Kidney epithelial cell (primary cell): ENCODE results near the gene CORO7. TPM values are rescaled to one million over a fixed set of nuclear protein-coding genes. Genes with fewer than 3 reads are reported as not detected.

Experiments
- DNase-seq: peaks from one replicate; pipeline ENCODE4 v3.0.0-alpha.2; 2010; ENCODE audit warnings: low read depth
- H3K27me3 ChIP-seq: 2 replicates; pipeline ENCODE4 v1.6.0; 2011; ENCODE audit warnings: low read length; ENCODE audit not compliant: control insufficient read depth, insufficient read depth
- H3K36me3 ChIP-seq: 2 replicates; pipeline ENCODE4 v1.5.1; 2011; ENCODE audit warnings: low read length; ENCODE audit not compliant: control insufficient read depth, insufficient read depth
- H3K4me3 ChIP-seq: 2 replicates; pipeline ENCODE4 v1.5.1; 2011; ENCODE audit warnings: low read depth, mild to moderate bottlenecking, control low read depth, low read length
- total RNA-seq: library from RNA; depleted of rRNA; stranded (reverse); fragments of >200 nt; gene quantifications from 2 replicates; pipeline ENCODE4 v1.2.3, GENCODE V29; 2015
- TF ChIP-seq, protein P1 (sequence below): IDR thresholded peaks from 2 replicates; pipeline ENCODE4 v1.5.1; 2011; ENCODE audit warnings: mild to moderate bottlenecking, moderate library complexity, low read length, control low read depth, inconsistent platforms; ENCODE audit not compliant: insufficient read depth, poor library complexity, severe bottlenecking

The CORO7 gene
- total RNA-seq, 1 donor from 2014 or later, result 57.3 TPM

DNA sequence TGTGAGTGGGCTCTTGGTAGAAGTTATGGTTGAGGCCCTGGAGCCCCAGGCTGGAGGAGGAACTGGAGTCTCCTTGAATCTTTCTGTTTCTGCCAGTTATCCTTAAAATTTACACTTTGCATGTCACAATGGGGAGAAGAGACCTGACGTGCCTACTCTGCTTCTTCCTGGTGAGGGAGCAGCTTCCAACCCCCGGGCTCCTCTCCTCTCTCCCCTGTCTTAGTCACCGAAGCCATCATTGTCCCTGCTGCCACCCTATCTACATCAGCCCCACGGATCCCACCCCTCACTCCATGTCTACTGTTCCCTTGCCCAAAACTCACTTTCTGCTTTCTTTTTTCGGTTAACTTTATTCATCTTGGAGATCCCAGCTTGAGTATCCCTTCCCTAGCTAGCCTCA, 26.9 kb upstream of the CORO7 start:
- no peaks in the 10 kb centered on the region for H3K27me3 ChIP-seq
- TF ChIP-seq, protein P1, sequence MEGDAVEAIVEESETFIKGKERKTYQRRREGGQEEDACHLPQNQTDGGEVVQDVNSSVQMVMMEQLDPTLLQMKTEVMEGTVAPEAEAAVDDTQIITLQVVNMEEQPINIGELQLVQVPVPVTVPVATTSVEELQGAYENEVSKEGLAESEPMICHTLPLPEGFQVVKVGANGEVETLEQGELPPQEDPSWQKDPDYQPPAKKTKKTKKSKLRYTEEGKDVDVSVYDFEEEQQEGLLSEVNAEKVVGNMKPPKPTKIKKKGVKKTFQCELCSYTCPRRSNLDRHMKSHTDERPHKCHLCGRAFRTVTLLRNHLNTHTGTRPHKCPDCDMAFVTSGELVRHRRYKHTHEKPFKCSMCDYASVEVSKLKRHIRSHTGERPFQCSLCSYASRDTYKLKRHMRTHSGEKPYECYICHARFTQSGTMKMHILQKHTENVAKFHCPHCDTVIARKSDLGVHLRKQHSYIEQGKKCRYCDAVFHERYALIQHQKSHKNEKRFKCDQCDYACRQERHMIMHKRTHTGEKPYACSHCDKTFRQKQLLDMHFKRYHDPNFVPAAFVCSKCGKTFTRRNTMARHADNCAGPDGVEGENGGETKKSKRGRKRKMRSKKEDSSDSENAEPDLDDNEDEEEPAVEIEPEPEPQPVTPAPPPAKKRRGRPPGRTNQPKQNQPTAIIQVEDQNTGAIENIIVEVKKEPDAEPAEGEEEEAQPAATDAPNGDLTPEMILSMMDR, result no peak
- H3K4me3 ChIP-seq, result no peak overlapping the region
- no peak for DNase-seq
- H3K36me3 ChIP-seq, result peaks cover 2% of the 10 kb centered on the region

DNA sequence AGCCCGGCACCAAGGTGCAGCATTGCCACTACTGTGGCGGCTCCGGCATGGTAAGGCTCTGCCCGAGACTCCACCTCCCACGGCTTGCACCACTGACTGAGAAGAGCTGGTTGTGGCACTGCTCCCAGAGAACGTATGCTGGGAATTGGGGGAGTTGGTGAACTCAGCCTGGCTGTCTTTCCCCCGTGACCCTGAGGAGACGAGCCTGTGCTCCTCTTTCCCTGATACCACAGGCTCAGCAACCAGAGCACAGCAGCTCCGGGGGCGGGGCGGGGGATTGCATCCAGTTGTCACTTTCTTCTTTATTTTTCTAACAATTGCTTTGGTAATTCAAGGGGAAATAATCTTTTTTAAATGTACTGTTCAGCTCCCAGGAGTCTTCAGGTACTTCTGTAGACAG, 26.0 kb upstream of the CORO7 start:
- TF ChIP-seq, protein P1, result no peak
- peaks cover 2% of the 10 kb centered on the region for H3K36me3 ChIP-seq
- H3K4me3 ChIP-seq, result no peak overlapping the region
- no peaks in the 10 kb centered on the region for H3K27me3 ChIP-seq
- DNase-seq, result no peak

DNA sequence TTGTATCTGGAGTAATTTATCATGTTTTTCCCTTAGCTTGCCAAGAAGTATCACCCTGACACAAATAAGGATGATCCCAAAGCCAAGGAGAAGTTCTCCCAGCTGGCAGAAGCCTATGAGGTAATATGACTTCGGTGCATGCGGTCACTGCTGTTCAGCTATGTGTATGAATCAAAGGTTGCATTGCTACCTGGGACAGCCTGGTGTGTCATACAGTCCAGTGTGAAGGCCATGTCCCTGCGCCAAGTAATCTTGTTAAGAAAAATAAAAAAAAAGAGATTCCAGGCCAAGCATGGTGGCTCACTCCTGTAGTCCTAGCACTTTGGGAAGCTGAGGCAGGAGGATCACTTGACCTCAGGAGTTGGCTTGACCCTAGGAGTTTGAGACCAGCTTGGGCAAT, 21.0 kb upstream of the CORO7 start:
- Histone ChIP-seq H3K27me3 (no peaks in the 10 kb centered on the region), H3K36me3 (peaks cover 4% of the 10 kb centered on the region), H3K4me3 (no peak overlapping the region)
- TF ChIP-seq, protein P1, result no peak
- DNase-seq, result no peak

DNA sequence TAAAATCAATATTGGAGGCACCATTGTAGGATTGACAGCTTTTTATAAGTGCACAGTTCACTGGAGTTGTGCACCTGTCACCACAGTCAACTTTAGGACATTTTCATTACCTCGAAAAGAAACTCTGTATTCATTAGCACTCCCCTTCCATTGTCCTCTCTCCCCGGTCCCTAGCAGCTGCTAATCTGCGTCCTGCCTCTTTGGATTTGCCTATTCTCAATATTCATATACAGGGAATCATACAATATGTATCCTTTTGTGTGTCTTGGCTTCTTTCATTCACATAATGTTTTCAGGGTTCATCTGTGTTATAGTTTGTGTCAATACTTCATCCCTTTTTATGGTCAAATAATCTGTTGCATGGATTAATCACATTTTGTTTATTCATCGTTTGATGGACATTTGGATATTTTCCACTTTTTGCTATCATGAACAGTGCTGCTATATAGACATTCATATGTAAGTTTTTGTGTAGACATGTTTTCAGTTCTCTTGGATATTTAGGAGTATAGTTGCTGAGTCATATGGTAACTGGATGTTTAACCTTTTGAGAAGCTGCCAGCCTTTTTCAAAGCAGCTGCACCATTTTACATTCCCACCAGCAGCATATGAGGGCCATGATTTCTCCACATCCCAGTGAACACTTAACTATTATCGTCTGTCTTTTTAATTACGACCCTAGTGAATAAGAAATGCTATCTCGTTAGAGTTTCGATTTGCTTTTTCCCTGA, 19.1 kb upstream of the CORO7 start:
- Histone ChIP-seq H3K4me3 (no peak overlapping the region), H3K27me3 (no peaks in the 10 kb centered on the region), H3K36me3 (peaks cover 2% of the 10 kb centered on the region)
- TF ChIP-seq, protein P1, result no peak
- DNase-seq, result no peak

DNA sequence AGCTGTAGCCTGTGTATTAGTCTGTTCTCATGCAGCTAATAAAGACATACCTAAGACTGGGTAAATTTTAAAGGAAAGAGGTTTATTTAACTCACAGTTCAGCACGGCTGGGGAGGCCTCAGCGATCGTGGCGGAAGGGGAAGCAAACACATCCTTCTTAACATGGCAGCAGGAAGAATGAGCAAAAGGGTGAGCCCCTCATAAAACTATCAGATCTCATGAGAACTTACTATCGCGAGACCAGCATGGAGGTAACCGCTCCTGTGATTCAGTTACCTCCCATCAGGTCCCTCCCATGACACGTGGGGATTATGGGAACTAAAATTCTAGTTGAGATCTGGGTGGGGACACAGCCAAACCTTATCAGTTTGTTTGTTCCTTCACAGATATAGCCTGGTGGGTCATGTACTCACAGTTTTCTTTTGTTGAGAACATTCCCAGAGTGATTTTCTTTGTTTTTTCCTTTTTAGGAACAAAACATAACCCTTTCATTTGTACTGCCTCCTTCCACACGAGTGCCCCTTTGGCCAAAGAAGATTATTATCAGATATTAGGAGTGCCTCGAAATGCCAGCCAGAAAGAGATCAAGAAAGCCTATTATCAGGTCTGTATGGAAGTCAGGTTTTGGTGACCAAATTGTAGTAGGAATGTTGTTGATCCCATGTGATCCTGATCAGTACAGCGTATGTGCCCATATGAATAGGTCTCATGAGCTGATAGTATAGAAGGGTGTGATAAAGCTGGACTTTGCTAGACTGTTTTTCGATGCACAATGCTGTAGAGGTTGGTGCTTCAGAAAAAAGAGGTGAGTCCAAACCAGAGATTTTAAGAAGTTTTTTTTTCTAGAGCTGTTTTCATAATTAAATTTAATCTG, 17.8 kb upstream of the CORO7 start:
- H3K27me3 ChIP-seq, result no peaks in the 10 kb centered on the region
- peaks cover 2% of the 10 kb centered on the region for H3K36me3 ChIP-seq
- no peak for DNase-seq
- H3K4me3 ChIP-seq, result no peak overlapping the region
- TF ChIP-seq, protein P1, result no peak
